Ramos (cell line): ENCODE results near the gene SAMD5.
"Not testable (repeated sequence)": the region's sequence is repeated elsewhere in the genome, so short reads cannot be mapped to it uniquely, and the experiment has no call there.

Source experiments
- in situ Hi-C: fragments of 300-500 bp; cut with MboI; formaldehyde crosslinking; loops from one replicate; pipeline ENCODE4 v1.14.3; 2022; ENCODE audit warnings: low sequenced_read_pairs; ENCODE audit not compliant: unreplicated experiment

SAMD5 gene

GRCh38 chr6:147525519-147526209 is 17.2 kb downstream of the SAMD5 start:
- in situ Hi-C loops, result no loop called here

GRCh38 chr6:147527197-147527596 is 18.7 kb downstream of the SAMD5 start:
- in situ Hi-C loops, result no loop called here

- in situ Hi-C loops, result no loop called here
Measured at GRCh38 chr6:147528511-147529145, 20.1 kb downstream of the SAMD5 start.

- in situ Hi-C loops, result no loop called here
Measured at GRCh38 chr6:147530132-147531060, 21.9 kb downstream of the SAMD5 start.

- in situ Hi-C loops, result no loop called here
Measured at GRCh38 chr6:147531321-147531720, 22.8 kb downstream of the SAMD5 start.

- in situ Hi-C loops, result no loop called here
Measured at GRCh38 chr6:147534116-147534860, 25.8 kb downstream of the SAMD5 start.

- in situ Hi-C loops, result no loop called here
Measured at GRCh38 chr6:147538821-147539220, 30.3 kb downstream of the SAMD5 start.

GRCh38 chr6:147540075-147540474 is 31.6 kb downstream of the SAMD5 start:
- in situ Hi-C loops, result no loop called here

GRCh38 chr6:147542436-147542835 is 33.9 kb downstream of the SAMD5 start:
- in situ Hi-C loops, result not testable (repeated sequence)

- in situ Hi-C loops, result no loop called here
Measured at GRCh38 chr6:147544420-147544819, 35.9 kb downstream of the SAMD5 start.

- in situ Hi-C loops, result no loop called here
Measured at GRCh38 chr6:147546501-147547368, 38.2 kb downstream of the SAMD5 start.

GRCh38 chr6:147547369-147547902 is 38.9 kb downstream of the SAMD5 start:
- in situ Hi-C loops, result no loop called here

- in situ Hi-C loops, result no loop called here
Measured at GRCh38 chr6:147548921-147549475, 40.5 kb downstream of the SAMD5 start.

GRCh38 chr6:147549531-147549930 is 41.0 kb downstream of the SAMD5 start:
- in situ Hi-C loops, result no loop called here

GRCh38 chr6:147551976-147552375 is 43.5 kb downstream of the SAMD5 start:
- in situ Hi-C loops, result no loop called here

GRCh38 chr6:147553099-147553498 is 44.6 kb downstream of the SAMD5 start:
- in situ Hi-C loops, result no loop called here

GRCh38 chr6:147554281-147554680 is 45.8 kb downstream of the SAMD5 start:
- in situ Hi-C loops, result no loop called here

- in situ Hi-C loops, result no loop called here
Measured at GRCh38 chr6:147559006-147559405, 50.5 kb downstream of the SAMD5 start.

- in situ Hi-C loops, result no loop called here
Measured at GRCh38 chr6:147560670-147561069, 52.2 kb downstream of the SAMD5 start.
